Lower leg skin (tissue), 4 donors: ENCODE measurements around the gene CMTM6. TPM values are rescaled to one million over a fixed set of nuclear protein-coding genes. Genes with fewer than 3 reads are reported as not detected.

Experiments used
- DNase-seq, 2 donors: peaks; one replicate each; pipeline ENCODE4 v3.0.0-alpha.2; 2019; ENCODE audit warnings: low spot score in 2 of 2
- H3K4me3 ChIP-seq: fragments of 200-600 bp; sonication (generic); 2 replicates; pipeline ENCODE4 v1.5.1; 2017; ENCODE audit warnings: mild to moderate bottlenecking, low read depth; ENCODE audit not compliant: poor library complexity, severe bottlenecking
- CTCF ChIP-seq, 3 donors: fragments of 450-650 bp; IDR thresholded peaks; one replicate each; pipeline ENCODE4 v1.5.1; 2016; ENCODE audit warnings: antibody characterized with exemption in 3 of 3, mild to moderate bottlenecking in 3 of 3, moderate library complexity in 2 of 3
- POLR2A ChIP-seq, 2 donors: fragments of 450-650 bp; IDR thresholded peaks; one replicate each; pipeline ENCODE4 v1.6.1; 2016 to 2017; ENCODE audit warnings: antibody characterized with exemption in 2 of 2, mild to moderate bottlenecking in 1 of 2, moderate library complexity in 1 of 2
- WGBS, 2 donors: methylation state at CpG; one replicate each; pipeline ENCODE4 v1.1.5; 2018; 5-methylcytosine and 5-hydroxymethylcytosine counted together
- intact Hi-C: fragments of 100-400 bp; cut with DNase I; formaldehyde crosslinking; loops from one replicate; pipeline ENCODE4 v1.15.0; 2023; ENCODE audit warnings: low total_unique reads
- total RNA-seq, 4 donors: library from RNA; depleted of rRNA; stranded (reverse); fragments of >200 nt; gene quantifications; one replicate each; pipeline ENCODE4 v1.1.0, GENCODE V29; 2016

The CMTM6 gene
- total RNA-seq, 4 donors from 2014 or later, result 63.1 to 284 (median 118) TPM

GRCh38 chr3:32453346-32453745 is 49.3 kb downstream of the CMTM6 start:
- WGBS, 2 donors, result 95 to 96% methylated on average over 5 of the region's 5 CpGs
- DNase-seq, result no peak
- TF ChIP-seq POLR2A (IDR thresholded peaks at IDR 0.05) (no peak), CTCF (IDR thresholded peaks at IDR 0.05) (no peak)
- no peak overlapping the region for H3K4me3 ChIP-seq
- intact Hi-C loops, result no loop called here

GRCh38 chr3:32452009-32452408 is 50.6 kb downstream of the CMTM6 start:
- H3K4me3 ChIP-seq, result no peak overlapping the region
- WGBS, 2 donors, result 89 to 94% methylated on average over 4 of the region's 4 CpGs
- TF ChIP-seq CTCF (IDR thresholded peaks at IDR 0.05) (no peak), POLR2A (IDR thresholded peaks at IDR 0.05) (no peak)
- DNase-seq, result no peak
- intact Hi-C loops, result no loop called here

- TF ChIP-seq CTCF (IDR thresholded peaks at IDR 0.05) (no peak), POLR2A (IDR thresholded peaks at IDR 0.05) (no peak)
- WGBS, 2 donors, result 96% methylated on average over 12 of the region's 12 CpGs
Measured at GRCh38 chr3:32450992-32451659, 51.5 kb downstream of the CMTM6 start.

GRCh38 chr3:32450426-32450825 is 52.2 kb downstream of the CMTM6 start:
- TF ChIP-seq CTCF (IDR thresholded peaks at IDR 0.05) (no peak), POLR2A (IDR thresholded peaks at IDR 0.05) (no peak)
- no peak overlapping the region for H3K4me3 ChIP-seq
- WGBS, 2 donors, result 92 to 98% methylated on average over 2 of the region's 2 CpGs
- DNase-seq, result no peak
- intact Hi-C loops, result no loop called here

More at GRCh38 chr3:32450992-32451659, 51.5 kb downstream of the CMTM6 start:
- no peak overlapping the region for H3K4me3 ChIP-seq
- intact Hi-C loops, result no loop called here
- no peak for DNase-seq

- H3K4me3 ChIP-seq, result no peak overlapping the region
- 77 to 94% methylated on average over 3 of the region's 3 CpGs for WGBS, 2 donors
- intact Hi-C loops, result no loop called here
- no peak for TF ChIP-seq POLR2A (IDR thresholded peaks at IDR 0.05)
- no peak for TF ChIP-seq CTCF (IDR thresholded peaks at IDR 0.05)
- peak in 1 of 2 donors; percentile 36 for DNase-seq
Measured at GRCh38 chr3:32449691-32450090, 53.0 kb downstream of the CMTM6 start.
